H1 (cell line): ENCODE data around the gene MCF2L2. TPM values are rescaled to one million over a fixed set of nuclear protein-coding genes. Genes with fewer than 3 reads are reported as not detected.

Source experiments
- CTCF ChIA-PET: fragments of 300-600 bp; sonication (Branson Sonifier 250); formaldehyde crosslinking; loops from one replicate; lab custom pipeline; 2021; ENCODE audit not compliant: partially characterized antibody; lab: Charles Lee
- POLR2A ChIA-PET: fragments of 300-600 bp; sonication (Branson Sonifier 250); formaldehyde crosslinking; loops from one replicate; lab custom pipeline; 2021; ENCODE audit warnings: inconsistent platforms; ENCODE audit not compliant: partially characterized antibody; lab: Charles Lee
- DNase-seq, 2 experiments: peaks; one replicate each; pipeline versions ENCODE4 v3.0.0 to v3.0.0-alpha.2; 2010 to 2022; ENCODE audit warnings: low spot score in 2 of 2, low read depth in 1 of 2, mixed read lengths in 1 of 2
- FAIRE-seq: peaks from 2 replicates; lab custom pipeline; 2011; peaks lifted over from hg19 to GRCh38; lab: Jason Lieb, UNC
- H2AFZ ChIP-seq: 2 replicates; pipeline ENCODE4 v1.8.1; 2012; ENCODE audit warnings: low read length, inconsistent platforms
- H2AK5ac ChIP-seq: 2 replicates; pipeline ENCODE4 v1.6.1; 2013; ENCODE audit warnings: low read depth, low read length
- H2BK120ac ChIP-seq: replicated peaks from 2 replicates; pipeline ENCODE3; 2013; ENCODE audit warnings: low read depth, low read length, inconsistent platforms
- H2BK12ac ChIP-seq: 2 replicates; pipeline ENCODE4 v1.6.1; 2013; ENCODE audit warnings: low read depth, low read length
- H2BK15ac ChIP-seq: 2 replicates; pipeline ENCODE4 v1.6.1; 2013; ENCODE audit warnings: low read length
- H2BK20ac ChIP-seq: 2 replicates; pipeline ENCODE4 v1.6.1; 2013; ENCODE audit warnings: low read length
- H2BK5ac ChIP-seq: 2 replicates; pipeline ENCODE4 v1.6.1; 2013; ENCODE audit warnings: low read depth, low read length
- H3K14ac ChIP-seq: 2 replicates; pipeline ENCODE4 v1.6.1; 2013; ENCODE audit warnings: inconsistent platforms; ENCODE audit not compliant: insufficient read length
- H3K18ac ChIP-seq: 2 replicates; pipeline ENCODE4 v1.6.1; 2013; ENCODE audit warnings: low read length; ENCODE audit errors: extremely low read depth
- H3K23ac ChIP-seq: 2 replicates; pipeline ENCODE4 v1.6.1; 2013; ENCODE audit warnings: inconsistent platforms; ENCODE audit not compliant: insufficient read length
- H3K23me2 ChIP-seq: 2 replicates; pipeline ENCODE4 v1.6.1; 2013; ENCODE audit warnings: low read depth, low read length
- H3K27ac ChIP-seq: 2 replicates; pipeline ENCODE4 v1.6.1; 2011; ENCODE audit warnings: low read depth, low read length, inconsistent platforms
- H3K27me3 ChIP-seq, 4 experiments: replicated peaks in 1 of 4; 1 replicate in 1 of 4; 2 replicates in 3 of 4; pipeline versions ENCODE4 v1.6.1 to v1.8.1; 2011 to 2013; ENCODE audit warnings: low read length in 3 of 4, mild to moderate bottlenecking in 3 of 4, inconsistent platforms in 2 of 4, mixed read lengths in 2 of 4, moderate library complexity in 1 of 4; ENCODE audit not compliant: control insufficient read depth in 3 of 4, insufficient read depth in 3 of 4; ENCODE audit errors: extremely low read depth in 1 of 4
- H3K36me3 ChIP-seq, 4 experiments: 2 replicates each; pipeline versions ENCODE4 v1.6.1 to v1.8.1; 2011 to 2013; ENCODE audit warnings: mild to moderate bottlenecking in 4 of 4, low read length in 3 of 4, moderate library complexity in 2 of 4, control low read depth in 1 of 4, inconsistent platforms in 1 of 4; ENCODE audit not compliant: insufficient read depth in 4 of 4, control insufficient read depth in 2 of 4
- H3K4ac ChIP-seq: replicated peaks from 2 replicates; pipeline ENCODE3; 2013; ENCODE audit warnings: low read length, low read depth, mixed read lengths, inconsistent platforms; ENCODE audit not compliant: insufficient read length
- H3K4me1 ChIP-seq, 4 experiments: replicated peaks in 1 of 4; 1 replicate in 1 of 4; 2 replicates in 3 of 4; pipeline versions ENCODE4 v1.6.1 to v1.8.1; 2011 to 2013; ENCODE audit warnings: low read length in 3 of 4, inconsistent platforms in 2 of 4, mixed read lengths in 1 of 4; ENCODE audit not compliant: insufficient read depth in 4 of 4, control insufficient read depth in 3 of 4
- H3K4me2 ChIP-seq, 2 experiments: 2 replicates each; pipeline versions ENCODE4 v1.6.1 to v1.8.1; 2011 to 2013; ENCODE audit warnings: low read depth in 2 of 2, low read length in 2 of 2, control low read depth in 1 of 2, inconsistent platforms in 1 of 2, mild to moderate bottlenecking in 1 of 2; ENCODE audit not compliant: insufficient read depth in 1 of 2
- H3K4me3 ChIP-seq, 4 experiments: fragments of 200-600, 300-600 bp in 1 of 4; sonication (generic), shearing (Covaris generic), sonication (Bioruptor Twin) in 1 of 4; 2 replicates each; pipeline versions ENCODE4 v1.5.1 to v1.8.1; 2011 to 2016; ENCODE audit warnings: low read length in 4 of 4, low read depth in 3 of 4, control low read depth in 2 of 4, inconsistent platforms in 2 of 4, mild to moderate bottlenecking in 2 of 4, mixed read lengths in 1 of 4, moderate library complexity in 1 of 4; ENCODE audit not compliant: insufficient read depth in 2 of 4; ENCODE audit errors: extremely low read depth in 1 of 4
- H3K56ac ChIP-seq: replicated peaks from 2 replicates; pipeline ENCODE3; 2013; ENCODE audit warnings: low read depth, mild to moderate bottlenecking, mixed read lengths, low read length, inconsistent platforms; ENCODE audit not compliant: insufficient read length
- H3K79me1 ChIP-seq: 2 replicates; pipeline ENCODE4 v1.6.1; 2013; ENCODE audit warnings: low read depth, low read length, control low read depth
- H3K79me2 ChIP-seq, 2 experiments: 2 replicates each; pipeline versions ENCODE4 v1.6.1 to v1.8.1; 2012 to 2013; ENCODE audit warnings: low read length in 2 of 2, mild to moderate bottlenecking in 2 of 2, inconsistent platforms in 1 of 2; ENCODE audit not compliant: insufficient read depth in 2 of 2, control insufficient read depth in 1 of 2
- H3K9ac ChIP-seq, 4 experiments: replicated peaks in 1 of 4; 1 replicate in 1 of 4; 2 replicates in 3 of 4; pipeline versions ENCODE4 v1.6.1 to v1.8.1; 2011 to 2013; ENCODE audit warnings: low read depth in 3 of 4, low read length in 3 of 4, control low read depth in 2 of 4, mild to moderate bottlenecking in 2 of 4, moderate library complexity in 2 of 4, inconsistent platforms in 1 of 4; ENCODE audit errors: extremely low read depth in 1 of 4
- H3K9me3 ChIP-seq, 2 experiments: 2 replicates each; pipeline versions ENCODE4 v1.6.1 to v1.8.1; 2012 to 2013; ENCODE audit warnings: mild to moderate bottlenecking in 2 of 2, moderate library complexity in 2 of 2, control low read depth in 1 of 2, inconsistent platforms in 1 of 2, low read depth in 1 of 2, low read length in 1 of 2, mixed read lengths in 1 of 2; ENCODE audit not compliant: insufficient read depth in 2 of 2
- H4K20me1 ChIP-seq, 2 experiments: replicated peaks in 1 of 2; 2 replicates each; pipeline versions ENCODE3 to v1.8.1; 2011 to 2013; ENCODE audit warnings: inconsistent platforms in 2 of 2, low read length in 2 of 2, mild to moderate bottlenecking in 1 of 2; ENCODE audit not compliant: insufficient read depth in 2 of 2, control insufficient read depth in 1 of 2
- H4K5ac ChIP-seq: 2 replicates; pipeline ENCODE4 v1.6.1; 2013; ENCODE audit warnings: low read length, low read depth, mixed read lengths, inconsistent platforms; ENCODE audit not compliant: insufficient read length
- H4K8ac ChIP-seq: 2 replicates; pipeline ENCODE4 v1.8.0; 2013; ENCODE audit warnings: mild to moderate bottlenecking, moderate library complexity, low read length, inconsistent platforms; ENCODE audit not compliant: insufficient read depth; ENCODE audit errors: extremely low read depth
- H4K91ac ChIP-seq: replicated peaks from 2 replicates; pipeline ENCODE3; 2013; ENCODE audit warnings: low read length, mixed read lengths, inconsistent platforms; ENCODE audit not compliant: insufficient read length
- ASH2L ChIP-seq: fragments of 200-600, 300-600 bp; sonication (generic); IDR thresholded peaks from one replicate; pipeline ENCODE4 v1.7.1; 2017; ENCODE audit warnings: low read length
- BACH1 ChIP-seq: IDR thresholded peaks from 2 replicates; pipeline ENCODE4 v1.6.1; 2012; ENCODE audit warnings: low read length, improper control_type of control experiment
- CTCF ChIP-seq, 3 experiments: IDR thresholded peaks; 1 replicate in 2 of 3; 2 replicates in 1 of 3; pipeline versions ENCODE4 v1.5.1 to v1.6.1; 2011; ENCODE audit warnings: low read length in 3 of 3, mild to moderate bottlenecking in 3 of 3, inconsistent platforms in 2 of 3, low read depth in 1 of 3, moderate library complexity in 1 of 3; ENCODE audit not compliant: insufficient read depth in 1 of 3; ENCODE audit errors: control extremely low read depth in 1 of 3
- EP300 ChIP-seq, 2 experiments: IDR thresholded peaks; 1 replicate in 1 of 2; 2 replicates in 1 of 2; pipeline ENCODE4 v1.6.1; 2011 to 2012; ENCODE audit warnings: low read depth in 2 of 2, low read length in 2 of 2, mild to moderate bottlenecking in 2 of 2, borderline replicate concordance in 1 of 2, inconsistent platforms in 1 of 2, moderate library complexity in 1 of 2
- POLR2A ChIP-seq, 2 experiments: IDR thresholded peaks; 1 replicate in 1 of 2; 2 replicates in 1 of 2; pipeline ENCODE4 v1.6.1; 2011; ENCODE audit warnings: low read depth in 2 of 2, low read length in 2 of 2, mild to moderate bottlenecking in 2 of 2; ENCODE audit errors: control extremely low read depth in 1 of 2
- POLR2AphosphoS5 ChIP-seq: IDR thresholded peaks from 2 replicates; pipeline ENCODE4 v1.6.1; 2011; ENCODE audit warnings: low read depth, low read length
- RBBP5 ChIP-seq: IDR thresholded peaks from 2 replicates; pipeline ENCODE4 v1.7.1; 2012; ENCODE audit warnings: low read depth, mild to moderate bottlenecking, inconsistent platforms, low read length, moderate library complexity, borderline replicate concordance
- TCF12 ChIP-seq: IDR thresholded peaks from 2 replicates; pipeline ENCODE4 v1.6.1; 2011; ENCODE audit warnings: low read depth, mild to moderate bottlenecking, low read length
- TEAD4 ChIP-seq: IDR thresholded peaks from 2 replicates; pipeline ENCODE4 v1.6.1; 2012; ENCODE audit warnings: low read depth, low read length, inconsistent platforms, mixed read lengths
- whole genome bisulfite sequencing, 2 experiments: shearing (Covaris generic) in 1 of 2; methylation state at CpG; one replicate each; pipeline versions ENCODE4 v1.1.6 to v1.1.7; 2013 to 2015; ENCODE audit warnings: low lambda C conversion rate in 2 of 2, mixed read lengths in 2 of 2, inconsistent platforms in 1 of 2, low coverage in 1 of 2, missing lambda C conversion rate in 1 of 2; ENCODE audit not compliant: insufficient replicate concordance in 2 of 2, insufficient coverage in 1 of 2, insufficient read length in 1 of 2; ENCODE audit errors: extremely low coverage in 1 of 2, missing lambda C conversion rate in 1 of 2; 5-methylcytosine and 5-hydroxymethylcytosine counted together
- polyA plus RNA-seq, 7 experiments: library from polyadenylated mRNA; depleted of rRNA in 3 of 7; stranded (reverse) in 5 of 7; unstranded in 2 of 7; fragments of >200 nt in 5 of 7; fragments of 200-250 nt in 2 of 7; gene quantifications; 1 replicate in 5 of 7; 2 replicates in 1 of 7; 4 replicates in 1 of 7; pipeline versions ENCODE4 v1.2.1 to v1.2.3, GENCODE V29; 2011 to 2013; ENCODE audit warnings: missing spikeins in 2 of 7, mixed read lengths in 2 of 7
- total RNA-seq: library from RNA; stranded (reverse); fragmentation: NEBNext Ultra II Directional; extraction: Animal tissue kit (Norgen Biotek cat#: 25700); gene quantifications from 2 replicates; pipeline ENCODE4 v1.2.1, GENCODE V29; 2021

The MCF2L2 gene
- total and polyA plus RNA-seq, 2 of the 8 experiments (the other 6 are each of a cell fraction or from before 2014, with no cell fraction given): 4.1 to 13.7 TPM

- Histone ChIP-seq H2BK15ac (no peak overlapping the region), H3K27me3 (peaks cover 3 to 25% (median 17%) of the 10 kb centered on the region in 4 experiments), H2AFZ (no peak overlapping the region), H3K36me3 (0 out of 8 replicates have a peak, but pooled peaks cover 0 to 5% (median 0%) of the 10 kb centered on the region in 4 experiments), H2BK5ac (no peak overlapping the region), H3K23ac (no peak overlapping the region), H3K79me1 (no peaks in the 10 kb centered on the region), H2BK12ac (peak overlapping the region; percentile 4), H2BK20ac (no peak overlapping the region), H4K8ac (peak overlapping the region; percentile 89; the same call in 1 of the 2 replicates), H3K4me1 (peaks cover 0 to 10% (median 5%) of the 10 kb centered on the region in 4 experiments; a peak in 5 of 7 replicates), H3K4me3 (peak overlapping the region; percentile 75 to 84 (median 80)), H3K4ac (no peak overlapping the region), H4K20me1 (no peaks in the 10 kb centered on the region), H3K14ac (no peak overlapping the region), H4K5ac (no peak overlapping the region), H3K9ac (peak overlapping the region; percentile 65 to 87 (median 75)), H3K56ac (no peak overlapping the region), H3K23me2 (peaks cover 13% of the 10 kb centered on the region), H3K4me2 (peak overlapping the region; percentile 88 to 93), H4K91ac (no peak overlapping the region), H2BK120ac (no peak overlapping the region), H3K18ac (no peak overlapping the region), H3K27ac (peak overlapping the region; percentile 39), H3K9me3 (no peaks in the 10 kb centered on the region), H2AK5ac (no peak overlapping the region), H3K79me2 (peaks cover 0 to 7% of the 10 kb centered on the region in 2 experiments; a peak in 1 of 4 replicates)
- no peak for DNase-seq
- ChIA-PET POLR2A (interaction anchor here (0.9 to 5.4 kb wide), 3 partner anchors 11 to 92 kb away, joined by 3 to 25 read pairs (median 3); partner anchors contain the start of gene LAMP3), CTCF (interaction anchor here (1.0 to 1.3 kb wide), 2 partner anchors 16 to 128 kb away, joined by 3 read pairs; no protein-coding TSS in a partner anchor)
- WGBS, 2 experiments: 9% methylated on average over 33 of the region's 49 CpGs; no CpG with 5 or more reads in 1 of the 2 experiments
- FAIRE-seq: no peak
- TF ChIP-seq EP300 (IDR thresholded peaks at IDR 0.05; ENCODE audit: borderline replicate concordance in 1 of 2, low read depth in 2 of 2, low read length in 2 of 2) (0 out of 3 replicates have a peak, but pooled peaks of 1 of the 2 experiments have one; percentile 13), POLR2AphosphoS5 (no peak; the same call in 1 of the 2 replicates), CTCF (IDR thresholded peaks at IDR 0.05; ENCODE audit: control extremely low read depth in 1 of 3, insufficient read depth in 1 of 3, low read depth in 1 of 3, low read length in 3 of 3) (no peak), ASH2L (peak; percentile 57), TCF12 (no peak), TEAD4 (no peak), BACH1 (peak; percentile 10; the same call in 1 of the 2 replicates), RBBP5 (peak; percentile 15; the same call in 1 of the 2 replicates), POLR2A (IDR thresholded peaks at IDR 0.05; ENCODE audit: control extremely low read depth in 1 of 2, low read depth in 2 of 2, low read length in 2 of 2) (no peak)
Measured at GRCh38 chr3:183254487-183255347, 173.7 kb downstream of the MCF2L2 start.
